Measurements from ENCODE around the gene PLEKHG5. TPM values are rescaled to one million over a fixed set of nuclear protein-coding genes. Genes with fewer than 3 reads are reported as not detected.

The PLEKHG5 gene
- total RNA-seq, 2 donors from 2014 or later: 7.0 to 7.9 TPM

GRCh38 chr1:6489799-6490180, 1.7 kb downstream of the PLEKHG5 start:
- peak overlapping the region; percentile 71 to 77 for H3K27ac ChIP-seq
- H3K4me3 ChIP-seq: peak overlapping the region; percentile 63 to 66
- no peaks in the 10 kb centered on the region for H3K9me3 ChIP-seq
- DNase-seq (ENCODE audit: low spot score): peak; percentile 71
- TF ChIP-seq CTCF (IDR thresholded peaks at IDR 0.05): peak; percentile 91 to 97
- H3K36me3 ChIP-seq: no peaks in the 10 kb centered on the region
- no peaks in the 10 kb centered on the region for H3K27me3 ChIP-seq
- peaks cover 0 to 65% of the 10 kb centered on the region in 2 donors for H3K4me1 ChIP-seq

DNA sequence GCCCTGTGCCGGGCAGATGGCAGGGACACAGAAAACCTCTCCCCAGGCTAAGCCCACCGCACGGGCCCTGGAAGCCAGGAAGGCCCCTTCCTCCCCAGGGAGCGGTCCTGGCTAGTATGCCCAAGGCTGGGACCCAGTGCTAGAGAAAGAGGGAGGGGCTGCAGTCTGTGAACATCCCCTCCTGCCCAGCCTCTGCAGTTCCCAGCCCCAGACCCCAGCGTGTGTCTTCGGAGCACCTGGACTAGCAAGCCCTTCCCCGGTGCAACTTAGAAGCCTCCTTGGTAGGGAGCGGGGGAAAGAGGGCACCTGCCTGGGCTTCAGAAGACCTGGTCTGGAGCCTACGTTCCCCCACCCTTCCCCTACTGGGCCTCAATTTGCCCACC, 2.1 kb downstream of the PLEKHG5 start:
- H3K27ac ChIP-seq: no peak overlapping the region
- TF ChIP-seq CTCF (IDR thresholded peaks at IDR 0.05): no peak
- H3K9me3 ChIP-seq: no peaks in the 10 kb centered on the region
- H3K4me1 ChIP-seq: peaks cover 0 to 65% of the 10 kb centered on the region in 2 donors
- DNase-seq (ENCODE audit: low spot score): no peak
- H3K27me3 ChIP-seq: no peaks in the 10 kb centered on the region
- H3K4me3 ChIP-seq: no peak overlapping the region
- no peaks in the 10 kb centered on the region for H3K36me3 ChIP-seq

DNA sequence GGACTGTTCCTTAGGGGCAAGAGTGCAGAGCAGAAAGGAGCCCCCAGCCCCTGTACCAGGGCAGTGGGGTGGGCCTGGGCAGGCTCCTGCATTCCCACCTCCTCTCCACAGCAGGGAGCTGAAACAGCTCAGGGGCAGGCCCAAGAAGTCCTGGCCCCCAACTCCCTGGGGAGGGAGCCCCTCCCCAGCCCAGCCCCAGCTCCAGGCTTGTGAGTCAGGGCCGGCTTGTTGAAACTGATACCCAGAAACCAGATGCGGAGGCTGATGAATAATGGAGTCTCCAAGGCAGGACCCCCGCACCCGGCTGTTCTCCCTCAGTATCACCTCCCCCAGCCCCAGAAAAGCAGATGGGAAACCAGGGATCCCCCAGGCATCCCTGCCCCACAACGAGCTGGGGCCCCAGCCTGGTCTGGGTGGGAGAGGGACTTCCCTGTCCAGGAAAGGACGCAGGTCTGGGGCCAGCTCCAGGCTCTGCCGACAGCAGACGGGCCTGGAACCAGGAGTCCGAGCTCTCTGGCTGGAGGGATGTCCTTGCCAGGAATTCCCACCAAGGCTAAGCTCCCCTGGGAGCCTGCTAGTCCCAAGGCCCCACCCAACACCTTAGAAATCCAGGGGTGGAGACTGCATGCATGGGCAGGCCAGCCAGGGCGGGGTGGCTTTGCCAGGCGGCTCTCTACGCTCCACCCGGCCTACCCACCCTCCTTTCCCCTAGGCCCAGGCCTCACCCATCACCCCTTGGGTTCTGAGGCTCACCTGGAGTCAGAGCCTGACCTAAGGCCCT, 2.7 kb downstream of the PLEKHG5 start:
- H3K27ac ChIP-seq: no peak overlapping the region
- no peaks in the 10 kb centered on the region for H3K27me3 ChIP-seq
- H3K4me1 ChIP-seq: peaks cover 0 to 65% of the 10 kb centered on the region in 2 donors
- no peak for DNase-seq (ENCODE audit: low spot score)
- no peaks in the 10 kb centered on the region for H3K36me3 ChIP-seq
- no peaks in the 10 kb centered on the region for H3K9me3 ChIP-seq
- no peak overlapping the region for H3K4me3 ChIP-seq
- no peak for TF ChIP-seq CTCF (IDR thresholded peaks at IDR 0.05)

DNA sequence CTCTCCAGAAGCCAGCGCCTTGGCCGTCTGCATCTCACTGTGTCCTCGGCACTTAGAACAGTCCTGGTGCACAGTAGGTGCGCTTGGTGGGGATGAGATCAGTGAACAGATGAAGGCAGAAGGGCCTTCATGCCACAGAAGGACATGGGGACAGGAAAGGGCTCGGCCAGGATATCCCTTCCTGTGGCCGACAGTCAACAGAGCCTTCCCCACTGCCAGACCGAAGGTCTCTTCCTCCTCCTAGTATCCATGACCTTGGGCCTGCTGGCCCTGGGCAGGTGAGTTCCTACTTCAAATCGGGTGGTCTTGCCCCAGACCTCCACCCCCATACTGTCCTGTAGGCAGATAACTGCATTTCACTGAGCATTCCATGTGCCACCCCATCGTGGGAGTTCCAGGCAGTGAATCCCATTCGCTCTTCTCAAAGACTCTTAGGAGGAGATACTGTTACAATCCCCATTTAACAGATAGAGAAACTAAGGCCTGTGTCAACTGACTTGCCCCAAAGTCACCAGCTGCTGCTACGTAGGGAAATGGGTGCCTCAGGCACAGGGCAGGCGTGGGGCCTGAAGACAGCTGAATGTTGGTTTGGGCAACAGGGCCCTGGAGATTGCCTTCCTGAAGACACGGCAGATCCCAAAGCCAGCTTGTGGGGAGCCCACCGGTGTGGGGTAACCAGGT, 3.5 kb downstream of the PLEKHG5 start:
- peaks cover 0 to 64% of the 10 kb centered on the region in 2 donors for H3K4me1 ChIP-seq
- no peaks in the 10 kb centered on the region for H3K9me3 ChIP-seq
- no peak overlapping the region for H3K27ac ChIP-seq

DNA sequence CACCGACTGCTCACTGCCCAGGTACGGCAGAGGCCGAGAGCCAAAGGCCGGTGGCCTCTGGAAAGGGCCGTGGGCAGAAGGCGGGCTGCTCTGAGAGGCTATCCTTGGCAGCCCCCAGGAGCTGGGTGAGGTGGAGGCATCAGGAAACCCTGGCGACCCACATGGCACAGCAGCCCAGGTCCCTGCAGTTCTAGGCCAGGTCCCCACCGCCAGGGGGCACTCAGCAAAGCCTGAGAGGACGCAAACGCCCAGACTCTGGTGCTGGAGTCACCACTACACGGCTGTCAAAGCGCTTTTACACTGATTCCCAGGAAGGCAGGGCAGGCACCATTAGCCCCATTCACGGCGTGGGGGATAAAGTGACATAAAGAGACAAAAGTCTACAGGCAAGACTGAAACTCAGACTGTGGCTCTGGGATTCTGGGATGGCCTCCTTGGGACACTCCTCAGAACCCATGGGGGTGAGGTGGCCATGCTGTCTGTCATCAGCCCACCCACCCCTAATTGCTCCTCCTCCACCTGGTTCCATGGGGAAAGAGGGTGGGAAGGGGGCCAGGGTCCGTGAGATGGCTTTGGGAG, 4.9 kb downstream of the PLEKHG5 start:
- Histone ChIP-seq H3K36me3 (no peaks in the 10 kb centered on the region), H3K4me3 (peak overlapping the region in 1 of 2 donors; percentile 60), H3K27ac (no peak overlapping the region), H3K4me1 (peaks cover 0 to 50% of the 10 kb centered on the region in 2 donors), H3K9me3 (no peaks in the 10 kb centered on the region), H3K27me3 (no peaks in the 10 kb centered on the region)
- peak; percentile 68 to 92 for TF ChIP-seq CTCF (IDR thresholded peaks at IDR 0.05)
- peak; percentile 88 for DNase-seq (ENCODE audit: low spot score)

More for the DNA sequence above, 3.5 kb downstream of the PLEKHG5 start:
- DNase-seq (ENCODE audit: low spot score): no peak
- H3K36me3 ChIP-seq: no peaks in the 10 kb centered on the region
- no peak overlapping the region for H3K4me3 ChIP-seq
- no peak for TF ChIP-seq CTCF (IDR thresholded peaks at IDR 0.05)
- no peaks in the 10 kb centered on the region for H3K27me3 ChIP-seq
